PC-9 (cell line): ENCODE measurements around the gene RIPOR3. TPM values are rescaled to one million over a fixed set of nuclear protein-coding genes. Genes with fewer than 3 reads are reported as not detected.

Source experiments
- BruUV-seq: library from RNA; stranded (reverse); fragments of 400-500 nt; replicated peaks from 2 replicates; lab custom pipeline; 2021; lab: Mats Ljungman, UMichigan
- CTCF ChIA-PET: fragments of 300-600 bp; sonication (Branson Sonifier 250); formaldehyde crosslinking; loops from one replicate; lab custom pipeline; 2022; ENCODE audit warnings: antibody characterized with exemption; lab: Charles Lee
- POLR2A ChIA-PET: fragments of 300-600 bp; sonication (Branson Sonifier 250); formaldehyde crosslinking; loops from one replicate; lab custom pipeline; 2022; ENCODE audit warnings: antibody characterized with exemption; ENCODE audit not compliant: unreplicated experiment; lab: Charles Lee
- DNase-seq, 2 experiments: peaks; one replicate each; pipeline versions ENCODE4 v3.0.0 to v3.0.0-alpha.2; 2015 to 2022; ENCODE audit warnings: mixed read lengths in 1 of 2
- H2AFZ ChIP-seq: fragments of 200-600 bp; sonication (generic); 2 replicates; pipeline ENCODE4 v1.8.1; 2017; ENCODE audit warnings: antibody characterized with exemption
- H3F3A ChIP-seq: fragments of 200-600 bp; sonication (generic); 2 replicates; pipeline ENCODE4 v1.8.1; 2017; ENCODE audit warnings: antibody characterized with exemption, mild to moderate bottlenecking, low read depth; ENCODE audit not compliant: insufficient read depth
- H3K27ac ChIP-seq: fragments of 200-600 bp; sonication (generic); 2 replicates; pipeline ENCODE4 v1.6.1; 2016; ENCODE audit warnings: mixed run types
- H3K27me3 ChIP-seq: fragments of 200-600 bp; sonication (generic); 2 replicates; pipeline ENCODE4 v1.6.1; 2016; ENCODE audit warnings: low read depth, mixed run types; ENCODE audit not compliant: insufficient read depth
- H3K36me3 ChIP-seq: fragments of 200-600 bp; sonication (generic); 2 replicates; pipeline ENCODE4 v1.6.1; 2016; ENCODE audit warnings: low read depth, mixed run types
- H3K4me1 ChIP-seq: fragments of 200-600 bp; sonication (generic); replicated peaks from 2 replicates; pipeline ENCODE4 v1.6.1; 2016; ENCODE audit warnings: mixed run types; ENCODE audit not compliant: insufficient read depth
- H3K4me2 ChIP-seq: fragments of 200-600 bp; sonication (generic); 2 replicates; pipeline ENCODE4 v1.6.1; 2017; ENCODE audit warnings: mixed run types
- H3K4me3 ChIP-seq: fragments of 200-600 bp; sonication (generic); 2 replicates; pipeline ENCODE4 v1.6.1; 2016; ENCODE audit warnings: mixed run types
- H3K79me2 ChIP-seq: fragments of 200-600 bp; sonication (generic); 2 replicates; pipeline ENCODE4 v1.6.1; 2017; ENCODE audit warnings: low read depth, mixed run types
- H3K9me2 ChIP-seq: fragments of 200-600 bp; sonication (generic); 2 replicates; pipeline ENCODE4 v1.8.1; 2017; ENCODE audit warnings: mild to moderate bottlenecking; ENCODE audit not compliant: insufficient read depth
- H3K9me3 ChIP-seq: fragments of 200-600 bp; sonication (generic); 2 replicates; pipeline ENCODE4 v1.8.1; 2016; ENCODE audit warnings: low read depth; ENCODE audit not compliant: insufficient read depth
- H4K20me1 ChIP-seq: fragments of 200-600 bp; sonication (generic); 2 replicates; pipeline ENCODE4 v1.8.1; 2017; ENCODE audit not compliant: insufficient read depth
- CTCF ChIP-seq: fragments of 200-600 bp; sonication (generic); conservative IDR thresholded peaks from 2 replicates; pipeline ENCODE4 v1.6.1; 2017; ENCODE audit warnings: mixed run types, antibody characterized with exemption, mild to moderate bottlenecking, moderate library complexity
- EZH2 ChIP-seq: fragments of 200-600 bp; sonication (generic); IDR thresholded peaks from 2 replicates; pipeline ENCODE4 v1.8.0; 2017; ENCODE audit warnings: antibody characterized with exemption, low read depth
- intact Hi-C: fragments of 100-400 bp; cut with micrococcal nuclease; formaldehyde crosslinking; loops from one replicate; pipeline ENCODE4 v1.10.0; 2022; ENCODE audit not compliant: unreplicated experiment
- total RNA-seq: library from RNA; stranded (reverse); gene quantifications from 2 replicates; pipeline ENCODE4 v1.2.3, GENCODE V29; 2021

RIPOR3 gene
- total RNA-seq, 1 experiment from 2014 or later: 6.3 TPM

DNA sequence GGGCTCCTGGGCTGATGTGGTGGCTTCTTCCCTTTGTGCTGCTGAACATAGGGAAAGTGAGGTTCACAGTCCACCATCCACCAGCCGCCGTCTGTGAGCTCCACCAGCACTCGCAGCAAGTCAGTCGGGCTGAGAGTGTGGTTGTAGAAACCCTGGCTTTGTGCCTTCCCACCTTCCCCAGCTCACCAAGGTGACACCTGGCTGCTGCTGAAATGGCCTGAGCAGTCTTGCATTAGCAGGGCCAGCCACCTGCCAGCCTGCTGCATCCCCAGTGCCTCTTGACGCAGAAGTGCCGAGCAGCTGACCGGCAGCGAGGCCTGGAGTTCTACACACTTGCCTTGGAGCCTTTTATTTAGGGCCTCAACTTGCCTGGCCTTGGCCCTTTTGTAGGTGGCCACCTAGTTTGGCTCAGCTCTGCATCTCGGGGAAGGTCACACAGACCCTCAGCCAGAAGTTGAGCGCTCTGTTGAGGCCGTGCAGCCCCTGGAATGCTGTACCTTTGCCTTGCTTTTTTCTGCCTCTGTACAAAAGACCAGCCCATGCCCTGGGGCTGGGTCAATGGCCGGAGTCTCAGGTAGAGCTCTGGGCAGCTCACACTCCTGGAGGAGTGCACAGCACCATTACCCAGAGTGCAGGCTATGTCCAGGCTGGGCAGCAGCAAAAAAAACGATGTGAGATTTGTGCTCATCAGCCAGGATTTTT lies 104.7 kb downstream of the RIPOR3 start:
- BruUV-seq: no TSS peak
- H3K36me3 ChIP-seq: peaks cover 12% of the 10 kb centered on the region; the same call in 1 of the 2 replicates
- H3K4me2 ChIP-seq: no peak overlapping the region
- H3K9me3 ChIP-seq: no peaks in the 10 kb centered on the region
- no peak for DNase-seq
- intact Hi-C loops: loop anchor here (5.0 kb wide), 1 partner anchor 156 kb away; no protein-coding TSS in a partner anchor
- ChIA-PET POLR2A (interaction anchor here (0.6 to 0.9 kb wide), 2 partner anchors 92 to 143 kb away, joined by 3 to 6 read pairs; no protein-coding TSS in a partner anchor), CTCF (interaction anchor here (0.6 to 1.1 kb wide), 4 partner anchors 9 to 82 kb away, joined by 3 to 4 read pairs (median 3); no protein-coding TSS in a partner anchor)
- no peaks in the 10 kb centered on the region for H3F3A ChIP-seq
- H4K20me1 ChIP-seq: no peaks in the 10 kb centered on the region
- H3K27ac ChIP-seq: no peak overlapping the region
- no peak overlapping the region for H2AFZ ChIP-seq
- TF ChIP-seq EZH2 (no peak), CTCF (no peak)
- H3K4me1 ChIP-seq: no peaks in the 10 kb centered on the region
- H3K79me2 ChIP-seq: no peaks in the 10 kb centered on the region
- no peaks in the 10 kb centered on the region for H3K27me3 ChIP-seq
- no peak overlapping the region for H3K4me3 ChIP-seq
- no peaks in the 10 kb centered on the region for H3K9me2 ChIP-seq

GRCh38 chr20:50585678-50586077 lies 105.7 kb downstream of the RIPOR3 start:
- no peaks in the 10 kb centered on the region for H3F3A ChIP-seq
- ChIA-PET POLR2A (no interaction called here), CTCF (no interaction called here)
- no peak overlapping the region for H3K4me2 ChIP-seq
- peaks cover 12% of the 10 kb centered on the region; the same call in 1 of the 2 replicates for H3K36me3 ChIP-seq
- no TSS peak for BruUV-seq
- no peak overlapping the region for H3K27ac ChIP-seq
- H3K9me3 ChIP-seq: no peaks in the 10 kb centered on the region
- no peak for TF ChIP-seq EZH2
- TF ChIP-seq CTCF: no peak
- H3K79me2 ChIP-seq: no peaks in the 10 kb centered on the region
- no peak overlapping the region for H2AFZ ChIP-seq
- H3K4me1 ChIP-seq: no peaks in the 10 kb centered on the region
- H3K4me3 ChIP-seq: no peak overlapping the region
- no peaks in the 10 kb centered on the region for H3K9me2 ChIP-seq
- DNase-seq: no peak
- intact Hi-C loops: loop anchor here (5.0 kb wide), 1 partner anchor 157 kb away; no protein-coding TSS in a partner anchor
- H3K27me3 ChIP-seq: no peaks in the 10 kb centered on the region
- H4K20me1 ChIP-seq: no peaks in the 10 kb centered on the region

GRCh38 chr20:50585214-50585613 lies 106.1 kb downstream of the RIPOR3 start:
- Histone ChIP-seq H3K4me3 (no peak overlapping the region), H3K4me2 (no peak overlapping the region), H3K36me3 (peaks cover 17% of the 10 kb centered on the region; the same call in 1 of the 2 replicates), H3K79me2 (no peaks in the 10 kb centered on the region), H4K20me1 (no peaks in the 10 kb centered on the region), H3K9me2 (no peaks in the 10 kb centered on the region), H3K27me3 (no peaks in the 10 kb centered on the region), H3F3A (no peaks in the 10 kb centered on the region), H2AFZ (no peak overlapping the region), H3K4me1 (no peaks in the 10 kb centered on the region), H3K27ac (no peak overlapping the region), H3K9me3 (no peaks in the 10 kb centered on the region)
- CTCF ChIA-PET: no interaction called here
- TF ChIP-seq EZH2 (no peak), CTCF (no peak)
- POLR2A ChIA-PET: no interaction called here
- BruUV-seq: no TSS peak
- intact Hi-C loops: loop anchor here (5.0 kb wide), 1 partner anchor 157 kb away; no protein-coding TSS in a partner anchor
- no peak for DNase-seq
